Dedifferentiated amniotic fluid mesenchymal stem cell (primary cell): Measurements from ENCODE around the gene SIGLEC7.

Experiments used
- DNase-seq: peaks from one replicate; pipeline ENCODE4 v3.0.0-alpha.2; 2016; ENCODE audit errors: extremely low spot score

The SIGLEC7 gene

DNA sequence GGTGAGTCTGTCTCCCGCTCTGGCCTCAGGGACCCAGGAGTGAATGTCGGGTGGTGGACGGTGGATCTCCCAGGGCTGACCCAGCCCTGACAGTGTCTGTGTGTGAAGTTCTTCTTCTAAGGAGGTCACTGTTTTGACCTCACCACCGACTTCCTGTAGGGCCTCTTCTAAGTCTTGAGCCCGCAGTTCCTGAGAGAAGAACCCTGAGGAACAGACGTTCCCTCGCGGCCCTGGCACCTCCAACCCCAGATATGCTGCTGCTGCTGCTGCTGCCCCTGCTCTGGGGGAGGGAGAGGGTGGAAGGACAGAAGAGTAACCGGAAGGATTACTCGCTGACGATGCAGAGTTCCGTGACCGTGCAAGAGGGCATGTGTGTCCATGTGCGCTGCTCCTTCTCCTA lies at the start of gene SIGLEC7:
Gene SIGLEC7, plus strand, starts transcription at position 183 of the 400 bp plus-strand sequence. Its CDS starts 69 bp downstream, at position 252.
- no peak for DNase-seq

DNA sequence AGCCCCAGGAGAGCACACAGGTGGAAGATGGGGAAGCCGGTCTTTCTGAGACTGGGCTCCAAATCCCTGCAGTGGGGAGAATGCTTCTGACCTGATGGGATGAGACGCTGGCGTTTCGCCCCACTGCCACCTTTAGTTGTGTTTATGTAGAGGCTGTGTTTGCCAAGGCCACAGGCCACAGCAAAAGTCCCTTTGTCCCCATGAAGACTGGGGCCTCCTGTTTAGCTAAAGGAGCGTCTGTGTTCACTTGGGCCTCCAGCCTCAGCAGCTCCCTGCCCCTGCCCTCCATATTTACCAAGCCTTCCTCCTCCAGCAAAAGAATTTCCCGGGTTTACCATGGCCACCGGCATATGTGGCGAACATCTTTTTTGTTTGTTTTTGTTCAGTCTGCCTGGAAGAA lies 49.0 kb upstream of the SIGLEC7 start:
- no peak for DNase-seq

GRCh38 chr19:51093510-51094345 lies 48.4 kb upstream of the SIGLEC7 start:
- no peak for DNase-seq

DNA sequence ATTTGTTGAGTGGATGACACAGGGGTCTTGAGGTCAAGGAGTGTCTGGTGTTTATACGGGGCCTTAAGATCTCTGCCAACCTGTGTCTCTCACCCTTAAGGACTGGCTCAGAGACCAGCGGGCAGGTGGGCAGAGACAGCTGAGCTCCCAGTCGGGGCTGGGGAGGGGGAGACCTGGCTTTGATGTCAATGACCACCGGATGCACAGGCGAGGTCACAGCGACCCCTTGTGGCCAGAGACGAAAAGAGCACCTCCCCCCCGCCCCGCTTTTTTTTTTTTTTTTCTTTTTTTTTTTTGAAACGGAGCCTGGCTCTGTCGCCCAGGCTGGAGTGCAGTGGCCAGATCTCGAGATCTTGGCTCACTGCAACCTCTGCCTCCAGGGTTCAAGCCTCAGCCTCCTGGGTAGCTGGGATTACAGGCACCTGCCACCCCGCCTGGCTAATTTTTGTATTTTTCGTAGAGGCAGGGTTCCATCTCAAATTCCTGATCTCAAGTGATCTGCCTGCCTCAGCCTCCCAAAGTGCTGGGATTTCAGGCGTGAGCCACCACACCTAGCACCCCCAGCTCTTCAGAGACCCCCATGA lies 47.3 kb upstream of the SIGLEC7 start:
- no peak for DNase-seq

DNA sequence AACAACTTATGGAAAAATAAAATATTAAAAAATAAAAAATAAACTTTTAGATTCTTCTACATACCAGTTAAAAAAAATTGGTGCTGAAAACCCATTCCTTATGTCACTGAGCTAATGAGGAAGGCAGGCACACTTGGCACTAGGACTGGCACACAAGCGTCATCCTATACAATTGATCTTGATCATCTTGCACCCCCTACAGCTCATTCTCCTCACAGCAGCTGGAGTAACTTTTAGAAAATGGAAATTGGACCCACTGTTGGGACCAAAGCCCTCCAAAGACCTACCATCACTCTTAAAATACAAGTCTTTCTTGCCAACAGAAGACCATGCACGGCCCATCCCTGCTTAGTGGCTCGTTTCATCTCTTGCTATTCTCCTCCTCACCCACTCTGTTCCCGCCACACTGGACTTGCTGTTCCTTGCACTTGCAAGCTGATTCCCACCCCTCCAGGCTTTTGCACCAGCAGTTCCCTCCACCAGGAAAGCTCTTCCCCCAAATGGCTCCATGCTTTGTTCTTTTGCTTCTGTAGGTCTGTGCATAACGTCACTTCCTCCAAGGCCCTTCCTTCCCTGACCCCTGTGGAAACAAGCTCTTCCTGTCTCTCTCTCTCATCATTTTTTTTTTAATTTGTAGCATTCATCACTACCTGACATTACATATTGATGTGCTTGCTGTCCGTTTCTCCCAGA lies 45.5 kb upstream of the SIGLEC7 start:
- no peak for DNase-seq

GRCh38 chr19:51097166-51097738 lies 44.8 kb upstream of the SIGLEC7 start:
- no peak for DNase-seq

GRCh38 chr19:51097796-51098195 lies 44.3 kb upstream of the SIGLEC7 start:
- DNase-seq = no peak

DNA sequence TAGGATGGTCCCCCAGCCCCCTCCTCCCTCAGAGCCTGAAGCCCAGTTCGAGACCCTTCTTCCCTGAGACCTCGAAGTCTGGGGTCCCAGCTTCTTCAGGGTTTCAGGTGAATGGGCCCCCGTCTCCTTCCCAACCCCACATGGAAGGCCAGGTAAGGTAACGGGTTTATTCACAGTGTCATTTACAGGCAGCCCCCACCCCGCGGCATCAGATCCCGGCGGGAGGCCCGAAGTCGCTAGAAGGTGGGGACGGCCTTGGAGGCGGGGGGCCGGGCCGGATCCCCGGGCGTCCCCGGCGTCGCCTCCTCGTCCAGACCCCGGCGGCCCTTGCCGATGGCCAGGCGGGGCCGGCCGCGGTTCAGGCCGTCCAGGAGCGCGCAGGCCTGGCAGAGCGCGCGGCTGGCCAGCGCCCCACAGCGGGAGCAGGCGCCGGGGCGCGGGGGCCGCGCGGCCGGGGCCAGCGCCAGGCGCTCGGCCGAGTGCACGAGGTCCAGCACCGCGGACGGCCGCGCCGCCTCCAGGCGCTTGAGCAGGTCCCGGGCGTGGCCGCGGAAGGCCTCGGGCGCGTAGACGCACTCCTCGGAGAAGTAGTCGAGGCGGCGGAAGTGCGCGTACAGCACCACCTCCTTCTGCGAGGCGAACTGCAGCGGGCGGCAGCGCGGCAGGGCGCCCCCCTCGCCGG lies 43.6 kb upstream of the SIGLEC7 start:
- DNase-seq = no peak

DNA sequence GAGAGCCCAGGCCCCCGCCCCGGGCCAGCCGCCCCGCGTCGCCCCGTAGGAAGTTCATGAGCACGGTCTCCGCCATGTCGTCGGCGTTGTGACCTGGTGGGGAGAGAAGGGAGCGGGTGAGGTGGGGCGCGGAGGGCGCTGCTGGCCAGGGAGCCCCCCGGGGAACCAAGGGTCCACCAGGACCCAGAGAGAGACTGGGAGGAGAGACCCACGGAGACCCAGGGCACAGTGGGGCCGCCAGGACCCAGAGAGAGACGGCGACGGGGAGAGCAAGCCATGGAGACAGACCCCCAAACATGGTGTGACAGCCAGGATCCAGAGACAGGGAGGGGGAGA lies 43.1 kb upstream of the SIGLEC7 start:
- DNase-seq = no peak

DNA sequence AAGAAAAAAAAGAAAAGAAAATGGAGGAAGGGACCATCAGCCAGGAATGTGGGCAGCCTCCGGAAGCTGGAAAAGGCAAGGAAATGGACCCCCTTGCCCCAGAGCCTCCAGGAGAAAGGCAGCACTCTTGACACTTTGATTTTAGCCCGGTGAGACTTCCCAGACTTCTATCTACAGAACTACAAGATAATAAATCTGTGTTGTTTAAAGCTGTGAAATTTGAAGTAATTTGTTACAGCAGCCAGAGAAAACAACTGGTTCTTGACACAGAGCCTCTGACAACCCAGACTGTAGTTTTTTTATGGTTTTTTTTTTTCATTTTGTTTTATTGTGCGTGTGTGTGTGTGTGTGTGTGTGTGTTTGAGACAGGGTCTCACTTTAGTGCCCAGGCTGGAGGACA lies 41.5 kb upstream of the SIGLEC7 start:
- DNase-seq = no peak

DNA sequence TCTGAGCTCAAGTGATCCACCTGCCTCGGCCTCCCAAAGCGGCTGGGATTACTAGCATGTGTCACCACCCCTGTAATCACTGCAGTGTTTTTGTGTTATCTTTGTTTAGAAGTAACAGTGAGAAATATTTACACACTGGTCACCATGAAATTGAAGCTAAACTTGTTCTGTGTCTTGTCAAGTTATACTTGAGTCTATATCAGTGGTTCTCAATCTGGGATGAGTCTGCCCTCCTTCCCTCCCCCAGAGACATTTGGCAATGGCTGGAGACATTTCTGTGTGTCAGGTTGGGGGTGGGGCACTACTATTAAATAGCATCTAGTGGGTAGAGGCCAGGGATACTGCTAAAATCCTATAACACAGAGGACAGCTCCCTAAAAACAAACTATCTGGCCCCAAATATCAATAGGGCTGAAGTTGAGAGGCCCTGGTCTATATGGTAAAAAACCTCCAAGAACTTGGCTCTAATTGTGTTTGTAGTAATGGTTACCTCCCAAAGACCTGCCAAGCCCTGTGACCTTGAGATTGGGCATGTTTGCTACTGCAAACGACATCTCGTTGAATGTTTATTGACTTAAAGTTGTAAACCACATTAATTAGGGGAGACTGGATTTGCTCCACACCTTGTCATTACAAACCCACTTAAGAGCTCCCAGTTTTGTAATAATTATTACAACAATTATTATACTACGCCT lies 40.8 kb upstream of the SIGLEC7 start:
- no peak for DNase-seq

GRCh38 chr19:51102991-51103390 lies 39.1 kb upstream of the SIGLEC7 start:
- no peak for DNase-seq

- no peak for DNase-seq
Observed at GRCh38 chr19:51103926-51104341, 38.2 kb upstream of the SIGLEC7 start.

GRCh38 chr19:51107406-51108065 lies 34.6 kb upstream of the SIGLEC7 start:
- DNase-seq = no peak

GRCh38 chr19:51108066-51108804 lies 33.9 kb upstream of the SIGLEC7 start, which contains the start of gene CTU1:
CTU1 (minus strand) TSS chr19:51108409; CDS start chr19:51104569, 3,840 bp downstream.
- peak; percentile 100 for DNase-seq

GRCh38 chr19:51108805-51109146 lies 33.3 kb upstream of the SIGLEC7 start:
- no peak for DNase-seq

DNA sequence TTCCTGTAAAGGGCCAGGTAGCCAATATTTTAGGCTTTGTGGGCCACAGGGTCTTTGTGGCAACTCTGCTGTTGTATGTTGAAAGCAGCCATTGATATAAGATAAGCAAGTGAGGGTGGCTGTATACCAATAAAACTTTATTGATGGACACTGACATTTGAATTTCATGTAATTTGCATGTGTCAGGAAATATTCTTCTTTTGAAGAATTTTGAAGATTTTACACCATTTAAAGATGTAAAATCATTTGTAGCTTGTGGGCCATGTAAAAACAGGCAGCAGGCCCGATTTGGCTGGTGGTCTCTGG lies 31.5 kb upstream of the SIGLEC7 start:
- DNase-seq = no peak

DNA sequence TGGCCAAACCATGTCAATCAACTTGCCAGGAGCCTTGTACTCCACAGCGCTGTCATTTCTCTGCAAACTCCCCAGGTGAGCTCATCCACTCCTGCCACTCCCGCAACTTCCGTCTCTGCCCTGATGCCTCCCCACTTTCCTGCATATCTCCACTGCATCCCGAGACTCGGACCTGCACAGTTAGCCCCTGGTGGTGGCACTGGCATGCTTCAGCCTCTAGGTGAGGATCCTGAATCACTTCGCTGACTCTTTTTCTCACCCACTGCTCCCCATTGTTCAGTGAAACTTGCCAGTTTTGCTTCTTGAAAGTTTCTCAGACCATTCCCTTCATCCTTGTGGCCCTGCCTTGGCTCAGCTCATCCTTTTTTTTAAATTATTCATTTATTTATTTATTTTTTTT lies 30.5 kb upstream of the SIGLEC7 start:
- no peak for DNase-seq

DNA sequence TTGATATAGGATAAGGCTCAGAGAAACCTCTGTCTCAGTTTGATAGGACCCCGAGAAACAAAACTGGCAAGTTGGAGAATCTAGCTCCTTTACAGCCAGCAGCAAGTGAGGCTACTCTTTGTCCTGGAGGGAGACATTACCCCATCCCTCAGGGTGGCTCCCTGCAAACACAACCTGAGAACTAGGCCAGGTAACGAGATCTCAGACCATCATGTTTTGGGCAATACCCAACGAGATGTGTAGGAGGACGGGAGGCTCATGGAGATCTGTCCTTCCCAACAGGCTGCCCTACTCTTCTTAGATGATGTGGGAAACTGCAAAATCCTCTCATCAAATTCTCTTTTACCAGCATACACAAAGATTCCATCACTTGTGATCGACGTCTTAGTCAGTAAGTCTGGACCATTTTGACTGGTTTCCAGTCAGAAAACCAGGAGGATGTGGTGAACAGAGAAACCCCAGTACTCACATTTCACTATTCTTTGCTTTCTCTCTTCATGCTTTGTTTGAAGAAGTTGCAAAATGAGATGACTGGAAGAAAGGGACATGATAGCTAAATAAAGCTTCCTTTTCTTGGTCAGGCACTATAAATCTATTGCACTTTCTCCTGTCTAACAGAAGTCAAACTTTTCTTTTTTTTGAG lies 27.9 kb upstream of the SIGLEC7 start:
- DNase-seq = no peak

DNA sequence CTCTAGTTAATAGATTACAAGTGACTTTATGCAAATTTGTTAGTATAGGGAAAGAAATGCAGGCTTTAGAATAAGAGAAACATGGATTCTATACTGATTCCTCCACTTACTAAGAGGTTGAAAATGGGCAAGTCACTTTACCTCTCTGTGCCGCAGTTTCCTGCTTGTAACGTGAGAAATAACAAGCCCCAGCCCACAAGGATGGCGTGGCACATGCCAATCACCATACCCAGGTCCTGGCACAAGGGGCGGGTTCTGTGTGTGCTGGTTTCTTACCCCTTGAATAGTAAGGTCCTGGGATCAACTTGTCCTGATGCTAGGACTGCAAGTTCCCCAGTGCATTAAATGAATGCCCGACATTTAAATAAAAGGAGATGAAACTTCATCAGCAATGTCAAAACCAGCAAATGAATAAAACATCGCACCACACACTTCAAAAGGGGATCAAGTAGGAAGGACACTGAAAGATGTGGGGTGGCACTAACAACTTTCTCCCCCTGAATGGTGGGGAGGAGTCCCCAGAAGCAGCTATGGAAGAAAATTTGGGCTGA lies 25.3 kb upstream of the SIGLEC7 start:
- DNase-seq = no peak
